OCI-LY1 (cell line): ENCODE results near the gene TRIO.
"Not testable (repeated sequence)": the region's sequence is repeated elsewhere in the genome, so short reads cannot be mapped to it uniquely, and the experiment has no call there.

Source experiments
- EZH2 ChIP-seq: fragments of 200-600 bp; sonication (generic), shearing (Covaris generic); IDR thresholded peaks from 2 replicates; pipeline ENCODE4 v1.8.0; 2017; ENCODE audit warnings: borderline replicate concordance, mixed run types, mild to moderate bottlenecking, antibody characterized with exemption, low read length, moderate library complexity, mixed read lengths
- TF ChIP-seq, protein P1 (sequence below): fragments of 200-600 bp; sonication (generic), shearing (Covaris generic); IDR thresholded peaks from 2 replicates; pipeline ENCODE4 v1.5.1; 2017; ENCODE audit warnings: mild to moderate bottlenecking, antibody characterized with exemption, low read length, moderate library complexity, mixed read lengths

DNA sequence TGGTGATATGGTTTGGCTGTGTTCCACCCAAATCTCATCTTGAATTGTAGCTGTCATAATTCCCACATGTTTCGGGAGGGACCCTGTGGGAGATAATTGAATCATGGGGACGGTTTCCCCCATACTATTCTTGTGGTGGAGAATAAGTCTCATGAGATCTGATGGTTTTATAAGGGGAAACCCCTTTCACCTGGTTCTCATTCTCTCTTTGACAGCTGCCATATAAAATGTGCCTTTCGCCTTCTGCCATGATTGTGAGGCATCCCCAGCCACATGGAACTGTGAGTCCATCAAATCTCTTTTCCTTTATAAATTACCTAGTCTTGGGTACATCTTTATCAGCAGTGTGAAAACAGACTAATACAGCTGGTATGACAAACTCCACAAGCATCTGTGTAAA lies 411.1 kb downstream of the TRIO start:
- TF ChIP-seq, protein P1, sequence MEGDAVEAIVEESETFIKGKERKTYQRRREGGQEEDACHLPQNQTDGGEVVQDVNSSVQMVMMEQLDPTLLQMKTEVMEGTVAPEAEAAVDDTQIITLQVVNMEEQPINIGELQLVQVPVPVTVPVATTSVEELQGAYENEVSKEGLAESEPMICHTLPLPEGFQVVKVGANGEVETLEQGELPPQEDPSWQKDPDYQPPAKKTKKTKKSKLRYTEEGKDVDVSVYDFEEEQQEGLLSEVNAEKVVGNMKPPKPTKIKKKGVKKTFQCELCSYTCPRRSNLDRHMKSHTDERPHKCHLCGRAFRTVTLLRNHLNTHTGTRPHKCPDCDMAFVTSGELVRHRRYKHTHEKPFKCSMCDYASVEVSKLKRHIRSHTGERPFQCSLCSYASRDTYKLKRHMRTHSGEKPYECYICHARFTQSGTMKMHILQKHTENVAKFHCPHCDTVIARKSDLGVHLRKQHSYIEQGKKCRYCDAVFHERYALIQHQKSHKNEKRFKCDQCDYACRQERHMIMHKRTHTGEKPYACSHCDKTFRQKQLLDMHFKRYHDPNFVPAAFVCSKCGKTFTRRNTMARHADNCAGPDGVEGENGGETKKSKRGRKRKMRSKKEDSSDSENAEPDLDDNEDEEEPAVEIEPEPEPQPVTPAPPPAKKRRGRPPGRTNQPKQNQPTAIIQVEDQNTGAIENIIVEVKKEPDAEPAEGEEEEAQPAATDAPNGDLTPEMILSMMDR: not testable (repeated sequence)
- TF ChIP-seq EZH2: not testable (repeated sequence)
